ENCODE results near the gene BICC1.

Gene BICC1

DNA sequence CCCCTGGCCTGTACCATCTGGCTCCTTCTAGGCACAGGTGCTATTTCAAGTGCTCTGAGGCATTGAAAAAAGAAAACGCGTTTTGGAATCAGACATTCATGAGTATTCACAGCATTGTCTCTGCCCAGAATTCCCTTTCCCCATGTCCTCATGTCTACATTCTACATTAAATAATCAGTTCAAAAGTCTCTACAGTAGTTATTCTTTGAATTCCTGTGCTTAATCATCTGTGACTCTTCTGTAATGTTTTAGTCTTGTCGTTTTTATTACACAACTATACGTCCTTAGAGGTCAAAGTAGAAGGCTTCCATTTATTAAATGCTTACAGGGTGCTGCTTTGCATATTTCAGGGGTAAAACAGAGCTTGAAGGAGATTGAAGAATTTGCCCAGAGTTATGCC is 95.7 kb downstream of the BICC1 start:
- no peak for DNase-seq (ENCODE audit: low read depth)

DNA sequence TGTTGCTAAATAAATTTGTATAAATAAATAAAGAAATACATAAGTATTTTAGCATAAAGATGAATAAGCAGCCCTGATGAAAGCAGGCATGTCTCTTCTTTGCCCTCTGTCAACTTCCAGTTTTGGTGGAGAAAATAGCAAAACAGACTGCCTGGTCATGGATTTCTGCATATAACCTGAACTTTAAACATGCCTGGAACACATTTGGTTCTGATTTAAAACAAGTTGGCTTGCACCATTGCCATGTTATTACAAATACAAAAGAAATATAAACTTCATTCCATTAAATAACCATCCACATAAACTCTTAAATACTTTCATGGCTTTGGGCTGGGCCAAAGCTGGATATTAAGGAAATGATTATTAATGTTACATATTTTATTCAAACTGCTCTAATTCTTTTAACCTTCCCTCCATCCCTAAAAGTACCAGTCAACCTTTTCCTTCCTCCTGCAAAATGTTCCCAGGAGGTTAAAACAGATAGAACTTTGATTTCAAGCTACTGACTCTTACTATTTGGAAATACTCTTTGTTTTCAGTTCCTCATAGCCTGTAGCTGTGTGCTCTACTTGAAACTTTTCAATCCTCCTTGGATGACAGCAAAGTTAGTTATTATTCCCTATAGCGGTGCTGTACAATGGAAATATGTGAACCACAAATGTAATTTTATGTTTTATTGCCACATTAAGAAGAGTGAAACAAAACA is 96.3 kb downstream of the BICC1 start:
- no peak for DNase-seq (ENCODE audit: low read depth)

DNA sequence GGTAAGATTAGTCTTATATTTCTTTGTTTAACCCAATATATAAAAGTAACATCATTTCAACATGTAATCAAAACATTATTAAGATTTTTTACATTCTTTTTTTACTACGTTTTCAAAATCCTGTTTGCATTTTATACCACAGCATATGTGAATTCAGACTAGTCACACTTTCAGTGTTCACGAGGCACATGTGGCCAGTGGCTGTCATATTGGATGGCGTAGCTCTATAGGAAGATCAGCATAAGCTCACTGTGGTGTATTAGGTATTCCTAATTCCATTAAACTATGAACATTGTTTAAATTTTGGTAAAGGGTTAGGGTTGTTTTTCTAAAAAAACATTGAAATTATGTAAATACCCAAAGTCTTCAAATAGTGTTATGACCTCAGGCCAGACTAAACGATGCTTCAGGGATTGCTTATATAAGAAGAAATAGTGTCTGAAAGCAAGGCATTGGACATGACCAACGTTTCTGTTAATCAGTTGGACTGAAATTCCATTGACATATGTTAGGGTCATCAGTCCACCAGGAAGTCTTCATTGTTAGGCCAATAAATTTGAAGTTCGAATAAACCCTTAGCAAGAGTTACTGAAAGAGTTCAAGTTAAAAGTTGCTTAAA is 97.0 kb downstream of the BICC1 start:
- DNase-seq (ENCODE audit: low read depth): no peak

DNA sequence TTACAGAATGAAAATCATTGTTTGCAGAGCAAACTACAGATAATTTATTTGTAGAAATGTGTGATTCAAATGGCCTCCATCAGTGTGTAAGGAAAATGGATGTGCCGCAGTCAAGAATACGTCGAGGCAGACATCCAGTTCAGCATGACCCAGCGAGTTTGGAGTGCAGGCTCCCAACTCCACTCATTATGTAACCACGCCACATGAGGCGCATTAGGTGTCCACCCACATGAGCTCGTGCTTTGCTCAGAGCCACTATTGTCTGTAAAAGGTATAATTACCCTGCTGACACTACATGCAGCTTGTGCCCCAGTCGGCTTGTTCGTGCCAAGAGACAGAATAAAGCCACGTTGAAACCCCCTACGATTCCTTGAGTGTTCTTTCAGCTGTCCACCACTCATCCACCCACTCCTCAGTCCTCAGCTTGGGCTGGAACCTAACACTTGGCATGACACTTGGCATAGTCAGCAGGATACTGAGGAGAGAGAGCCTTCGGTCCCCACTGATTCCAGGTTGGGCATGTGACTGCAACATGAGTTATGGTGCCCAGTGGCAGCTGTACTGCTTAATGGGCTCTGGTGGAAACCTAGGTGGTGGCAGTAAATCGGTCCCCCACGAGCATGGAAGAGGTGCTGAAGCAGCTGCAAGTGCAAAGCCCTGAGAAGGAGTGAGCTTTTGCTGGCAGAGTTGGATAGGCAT is 102.7 kb downstream of the BICC1 start:
- DNase-seq (ENCODE audit: low read depth): no peak

DNA sequence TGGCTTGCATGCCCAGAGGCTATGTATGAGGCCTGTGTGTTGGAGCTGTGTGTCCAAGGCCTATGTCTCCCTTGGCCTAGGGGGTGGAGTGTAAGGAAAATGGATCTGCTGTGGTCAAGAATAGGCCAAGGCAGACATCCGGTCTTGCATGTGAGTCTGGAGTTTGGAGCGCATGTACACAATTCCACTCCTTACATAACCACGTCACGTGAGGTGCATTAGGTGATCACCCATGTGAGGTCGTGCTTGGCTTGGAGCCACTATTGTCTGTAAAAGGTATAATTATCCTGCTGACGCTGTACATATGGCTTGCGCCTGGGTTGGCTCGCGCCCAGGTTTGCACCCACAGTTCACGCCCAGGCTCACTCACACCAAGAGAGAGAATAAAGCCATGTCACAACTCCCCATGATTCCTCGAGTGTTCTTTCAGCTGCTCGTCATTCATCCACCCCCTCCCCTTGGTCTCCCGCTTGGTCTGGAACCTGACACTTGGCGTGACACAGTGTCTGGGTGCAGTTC is 105.5 kb downstream of the BICC1 start:
- DNase-seq (ENCODE audit: low read depth): no peak

DNA sequence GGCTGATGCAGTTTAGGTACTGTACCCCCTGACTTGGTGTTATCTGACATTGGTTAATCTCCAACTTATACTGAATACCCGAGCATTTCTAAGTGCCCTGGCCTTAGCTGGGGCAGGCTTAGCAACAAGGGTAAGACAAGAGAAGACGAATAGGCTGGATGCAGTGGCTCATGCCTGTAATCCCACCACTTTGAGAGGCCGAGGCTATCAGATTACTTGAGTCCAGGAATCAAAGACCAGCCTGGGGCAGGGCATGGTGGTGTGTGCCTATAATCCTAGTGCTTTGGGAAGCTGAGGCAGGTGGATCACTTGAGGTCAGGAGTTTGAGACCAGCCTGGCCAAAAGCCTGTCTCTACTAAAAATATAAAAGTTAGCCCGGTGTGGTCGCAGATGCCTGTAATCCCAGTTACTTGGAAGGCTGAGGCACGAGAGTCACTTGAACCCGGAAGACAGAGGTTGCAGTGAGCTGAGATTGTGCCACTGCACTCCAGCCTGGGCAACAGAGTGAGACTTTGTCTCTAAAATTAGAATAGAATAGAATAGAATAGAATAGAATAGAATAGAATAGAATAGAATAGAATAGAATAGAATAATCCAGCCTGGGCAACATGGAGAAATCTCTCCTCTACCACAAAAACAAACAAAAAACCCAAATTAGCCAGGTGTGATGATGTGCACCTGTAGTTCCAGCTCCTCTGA is 108.9 kb downstream of the BICC1 start:
- DNase-seq (ENCODE audit: low read depth): no peak

DNA sequence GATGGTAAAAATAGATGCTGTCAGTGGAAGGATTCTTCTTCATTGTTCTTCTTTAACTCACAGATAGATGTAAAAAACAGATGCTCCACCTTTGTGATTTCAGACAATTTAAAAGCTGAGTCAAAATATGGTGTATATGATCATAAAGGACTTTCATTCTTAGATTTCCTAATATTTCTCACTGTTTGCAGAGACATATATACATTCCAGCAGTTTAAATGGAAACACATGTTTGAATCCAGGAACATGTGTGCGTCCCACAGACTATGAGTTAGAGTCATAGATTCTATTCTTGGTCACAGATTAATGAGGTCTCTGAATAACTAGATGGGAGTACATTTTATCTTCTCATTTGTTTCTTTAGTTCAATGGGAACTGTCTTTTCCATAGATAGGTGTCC is 109.6 kb downstream of the BICC1 start:
- DNase-seq (ENCODE audit: low read depth): no peak

DNA sequence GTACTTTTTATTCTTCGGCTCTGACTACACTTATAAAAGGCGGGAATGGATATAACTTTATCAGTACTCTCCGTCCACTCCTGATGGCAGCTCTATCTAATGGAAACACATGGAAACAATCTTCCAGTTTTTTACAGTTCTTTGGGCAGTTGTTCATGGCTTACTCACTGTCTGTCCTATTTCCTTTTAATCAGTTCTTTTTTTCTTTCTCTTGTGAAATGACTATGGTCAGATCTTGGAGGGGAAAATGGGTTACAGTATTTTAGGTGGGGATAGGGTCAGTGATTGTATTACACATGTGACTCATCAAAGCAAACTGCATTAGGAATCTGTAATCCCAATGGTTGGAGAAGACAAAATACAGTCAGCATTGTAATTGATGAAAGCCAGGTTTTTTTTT is 112.4 kb downstream of the BICC1 start:
- no peak for DNase-seq (ENCODE audit: low read depth)

DNA sequence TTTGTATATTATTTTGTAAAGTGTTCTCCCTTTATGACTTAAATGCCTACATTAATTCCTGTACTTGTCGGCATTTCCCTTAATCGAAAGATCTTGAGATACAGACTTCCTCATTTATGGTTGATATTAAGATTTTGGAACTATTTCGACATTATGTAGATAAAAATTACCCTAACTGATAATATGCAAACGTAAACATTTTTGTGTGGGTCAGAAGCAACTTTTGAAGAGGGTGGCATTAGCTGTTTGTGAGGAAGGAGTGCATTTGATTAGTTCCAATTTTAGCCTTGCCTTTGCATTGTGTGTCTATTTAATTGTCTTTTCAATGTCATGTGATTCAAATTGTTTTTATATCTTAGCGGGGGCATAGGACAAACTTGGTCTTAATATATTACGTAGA is 114.7 kb downstream of the BICC1 start:
- no peak for DNase-seq (ENCODE audit: low read depth)

DNA sequence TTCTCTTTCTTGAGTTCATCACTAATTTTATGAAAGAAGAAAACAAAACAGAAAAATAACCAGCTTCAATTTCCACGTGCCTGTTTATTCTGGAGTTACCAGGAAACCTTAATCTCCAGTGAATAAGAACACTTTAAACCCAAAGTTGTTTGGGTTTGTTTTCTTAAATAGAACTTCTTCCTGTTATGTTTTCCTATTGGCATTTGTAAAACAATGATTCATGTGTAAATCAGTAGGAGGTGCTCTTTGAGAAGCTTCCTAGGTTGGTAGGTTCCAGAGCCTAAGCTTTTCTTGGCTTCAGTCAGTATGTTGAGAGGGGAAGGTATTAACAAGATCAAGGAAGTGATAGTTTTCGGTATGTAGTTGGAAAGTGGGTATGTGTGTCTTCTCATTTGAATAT is 119.0 kb downstream of the BICC1 start:
- DNase-seq (ENCODE audit: low read depth): no peak

DNA sequence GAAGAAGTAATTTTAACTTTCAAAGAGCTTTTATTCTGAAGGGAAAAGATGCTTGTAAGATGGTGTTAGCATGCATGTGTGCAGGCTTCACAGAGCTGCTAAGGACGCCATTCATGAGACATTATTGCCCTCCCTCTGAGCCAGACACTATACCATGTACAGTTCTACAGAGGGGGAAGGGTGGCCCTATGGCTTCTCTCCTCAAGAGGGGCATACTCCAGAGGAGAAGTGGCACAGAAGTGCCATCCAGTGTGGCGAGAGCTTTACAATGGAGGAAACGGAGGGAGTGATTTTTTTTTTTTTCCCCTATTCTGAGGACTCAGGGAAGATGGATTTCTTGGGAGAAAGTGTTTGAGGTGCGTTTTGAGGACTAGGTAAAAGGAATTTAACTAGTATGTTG is 119.5 kb downstream of the BICC1 start:
- no peak for DNase-seq (ENCODE audit: low read depth)

DNA sequence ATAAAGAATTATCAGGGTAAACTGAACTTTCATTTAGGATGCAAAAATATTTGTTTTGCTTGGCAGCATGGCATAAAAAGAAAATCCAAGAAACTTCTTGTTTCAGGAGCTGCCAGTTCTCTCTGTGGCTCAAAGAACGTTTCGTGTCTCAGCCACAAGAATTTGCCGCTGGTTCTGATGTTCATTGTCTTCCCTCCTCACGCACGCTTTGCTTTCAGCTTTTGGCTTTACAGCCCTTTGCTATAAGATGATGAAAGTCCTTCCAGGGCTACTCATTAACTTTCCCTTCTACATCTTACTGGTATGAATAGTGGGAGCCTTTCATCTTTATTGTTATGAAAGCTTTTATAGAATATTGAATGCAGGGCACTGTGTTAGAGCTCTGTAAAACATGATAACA is 124.7 kb downstream of the BICC1 start:
- no peak for DNase-seq (ENCODE audit: low read depth)

DNA sequence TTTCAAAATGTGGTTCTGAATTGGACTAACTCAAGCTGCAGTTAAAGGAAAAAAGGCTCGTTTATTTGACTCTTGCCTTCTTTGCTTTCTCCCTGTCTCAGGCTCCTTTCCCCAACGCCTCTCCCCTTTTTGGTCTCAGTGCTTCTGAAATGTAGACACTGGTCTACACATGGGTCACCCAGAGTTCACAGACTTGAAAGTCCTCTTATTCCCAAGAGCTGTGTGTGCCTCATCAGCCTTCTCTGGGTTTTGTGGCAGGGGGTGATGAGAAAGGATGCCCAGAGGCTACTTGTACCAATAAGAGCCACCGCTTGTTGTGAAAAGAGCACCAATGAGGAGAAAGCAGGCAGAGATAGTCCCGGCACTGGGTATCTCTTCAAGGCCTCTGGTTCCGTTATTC is 125.7 kb downstream of the BICC1 start:
- no peak for DNase-seq (ENCODE audit: low read depth)

DNA sequence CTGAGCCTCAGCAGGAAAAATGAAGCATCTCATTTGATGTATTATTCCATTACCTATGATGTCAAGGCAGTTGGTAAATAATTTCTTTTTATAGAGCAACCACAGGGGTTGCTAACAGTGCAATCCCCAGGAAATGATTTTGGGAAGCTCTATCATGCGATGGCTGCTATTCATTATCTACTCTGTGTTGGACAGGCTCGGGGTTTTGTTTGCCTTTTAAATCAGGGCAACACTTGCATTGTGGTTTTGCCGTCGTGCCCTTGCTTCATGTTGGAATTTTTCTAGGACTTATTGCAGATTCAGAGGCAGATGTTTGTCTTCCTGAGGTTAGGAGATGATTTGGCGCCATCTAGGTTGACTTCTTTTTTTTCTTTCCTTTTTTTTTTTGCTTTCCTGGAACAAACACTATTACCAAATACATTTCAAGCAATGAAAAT is 128.4 kb downstream of the BICC1 start:
- DNase-seq (ENCODE audit: low read depth): no peak

DNA sequence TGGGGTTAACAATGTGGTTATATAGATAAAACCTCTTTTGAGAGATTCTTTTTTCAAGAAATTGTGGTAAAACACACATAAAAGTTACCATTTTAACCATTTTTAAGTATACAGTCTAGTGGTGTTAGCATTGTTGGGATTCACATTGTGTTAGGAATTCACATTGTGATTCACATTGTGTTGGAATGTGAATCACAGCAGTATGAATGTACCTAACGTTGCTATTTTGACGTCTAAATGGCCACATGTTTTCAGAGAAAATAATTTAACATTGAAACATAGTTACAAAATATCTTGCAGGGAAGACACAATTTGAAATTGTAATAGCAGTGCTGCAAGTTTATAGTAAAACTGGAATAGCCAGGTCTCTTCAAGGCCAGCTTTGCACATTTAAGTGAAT is 129.0 kb downstream of the BICC1 start:
- DNase-seq (ENCODE audit: low read depth): no peak

DNA sequence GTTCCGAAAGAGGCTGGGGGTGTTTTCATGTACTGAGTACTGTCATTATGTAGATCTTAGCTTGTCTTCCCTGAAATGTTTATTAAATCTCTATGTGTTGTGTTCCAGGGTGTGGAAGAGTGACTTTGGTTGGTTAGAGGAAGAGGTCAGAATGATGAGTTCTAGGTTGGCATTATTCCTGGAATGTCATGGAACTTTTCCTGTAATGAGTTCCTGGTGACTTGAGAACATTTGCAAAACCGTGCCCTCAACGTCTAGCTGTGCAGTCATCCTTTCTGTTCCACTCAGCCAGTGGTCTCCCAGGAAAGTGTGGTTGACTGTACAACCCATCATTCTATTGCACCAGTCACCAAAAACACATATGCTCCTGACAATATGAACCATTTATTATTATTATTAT is 129.6 kb downstream of the BICC1 start:
- DNase-seq (ENCODE audit: low read depth): no peak

DNA sequence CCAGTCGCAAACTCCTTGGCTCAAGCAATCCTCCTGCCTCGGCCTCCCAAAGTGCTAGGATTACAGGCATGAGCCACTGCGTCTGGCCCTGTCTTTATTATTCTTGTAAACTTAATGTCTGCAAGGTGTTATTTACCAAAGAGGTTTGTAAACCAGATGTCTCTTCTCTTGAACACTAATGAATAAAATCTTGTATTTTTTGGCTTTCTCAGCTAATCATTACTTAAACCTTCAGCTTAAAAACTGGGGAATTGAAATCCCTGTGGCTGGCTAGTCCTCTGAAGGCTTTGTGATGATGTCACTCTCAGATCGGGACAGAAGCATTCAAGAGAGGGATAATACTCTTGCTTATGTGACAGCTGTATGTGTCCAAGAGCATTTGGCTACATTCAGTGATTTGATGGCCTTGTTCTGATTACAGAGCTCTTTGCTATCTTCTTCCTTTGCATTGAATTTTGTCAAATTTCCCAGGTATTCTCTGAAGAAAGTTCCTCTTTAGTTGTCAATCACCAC is 130.3 kb downstream of the BICC1 start:
- no peak for DNase-seq (ENCODE audit: low read depth)

DNA sequence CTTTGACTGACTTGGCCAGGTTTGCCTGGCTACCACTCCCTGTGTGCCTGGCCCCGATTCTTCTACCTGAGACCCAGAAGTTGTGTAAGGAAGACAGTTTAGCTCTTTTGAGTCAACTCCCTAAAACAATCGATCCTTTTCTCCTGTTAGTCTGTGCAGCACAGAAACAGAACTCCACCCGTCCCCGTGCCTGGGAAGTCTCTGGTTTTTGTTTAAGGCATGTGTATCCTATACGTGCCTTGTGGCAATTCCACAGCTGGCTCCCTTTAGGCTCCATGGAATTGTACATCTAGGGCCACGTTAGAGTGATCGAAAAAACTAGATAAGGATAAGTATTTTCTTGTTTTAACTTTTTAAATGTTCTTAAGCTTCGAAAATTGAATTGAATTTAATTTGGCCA is 131.6 kb downstream of the BICC1 start:
- no peak for DNase-seq (ENCODE audit: low read depth)

DNA sequence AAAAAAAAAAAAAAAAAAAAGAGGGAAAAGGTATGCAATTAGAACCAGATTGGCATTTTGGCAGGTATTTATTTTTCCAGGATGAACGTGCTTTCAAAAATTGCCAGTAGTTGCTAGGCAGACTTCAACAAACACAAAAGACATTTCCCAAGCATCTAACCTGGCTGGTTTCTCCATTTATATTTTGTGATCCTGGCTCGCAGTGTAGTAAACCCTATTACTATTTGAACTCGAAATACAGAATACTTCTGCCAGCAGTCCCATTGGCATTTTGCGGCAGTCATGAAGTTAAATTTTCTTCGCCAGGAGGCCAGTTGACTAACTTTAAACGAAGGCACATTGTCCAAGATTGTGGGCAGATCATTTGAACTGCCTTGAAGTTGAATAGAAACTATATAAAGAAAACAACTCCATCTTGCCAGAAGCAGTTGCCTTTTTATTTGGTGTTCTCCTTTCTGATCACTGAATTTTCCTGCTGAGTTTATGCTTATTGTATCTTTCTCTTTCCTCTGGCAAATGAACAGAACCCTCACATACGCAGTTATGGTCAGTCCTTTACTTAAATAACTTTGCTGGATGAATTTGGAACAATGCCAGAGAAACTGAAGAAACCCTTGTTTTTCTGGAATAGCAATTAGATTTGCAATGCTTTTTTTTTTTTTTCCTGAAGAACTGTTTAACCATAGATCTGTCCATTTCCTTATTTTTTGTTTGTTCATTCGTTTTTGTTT is 132.9 kb downstream of the BICC1 start:
- DNase-seq (ENCODE audit: low read depth): no peak

DNA sequence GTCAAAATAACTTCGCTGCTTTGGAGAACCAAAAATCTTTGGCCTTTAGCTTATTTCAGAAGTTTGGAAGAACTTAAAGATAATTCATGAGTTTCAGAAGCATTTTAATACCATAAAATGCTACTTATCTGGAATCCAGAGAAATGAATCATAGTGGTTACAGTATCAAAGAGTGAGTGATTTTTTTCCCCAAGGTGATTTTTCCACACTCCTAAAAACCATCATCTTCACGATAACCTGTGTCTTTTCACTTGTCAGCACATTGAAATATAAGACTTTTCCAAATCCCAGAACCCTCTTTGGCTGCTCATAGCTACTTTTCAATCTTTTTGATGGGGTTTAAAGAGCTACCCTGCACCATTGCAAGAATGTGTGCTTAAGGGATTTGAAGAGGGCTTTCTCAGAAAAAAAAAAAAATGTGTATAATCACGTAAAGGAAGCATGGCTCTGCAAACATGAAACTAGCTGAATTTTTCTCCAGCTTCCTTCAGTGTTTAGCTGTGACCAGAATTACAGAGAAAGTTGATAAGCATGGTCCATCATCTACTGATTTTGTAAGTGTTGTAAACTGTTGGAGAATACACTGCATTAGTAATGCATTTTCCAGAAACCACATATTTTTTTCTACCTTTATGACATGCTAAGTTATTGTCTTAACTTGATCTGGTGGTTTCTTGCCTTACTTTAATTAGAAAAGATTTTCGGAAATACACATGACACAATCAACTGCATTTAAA is 134.9 kb downstream of the BICC1 start:
- DNase-seq (ENCODE audit: low read depth): no peak

DNA sequence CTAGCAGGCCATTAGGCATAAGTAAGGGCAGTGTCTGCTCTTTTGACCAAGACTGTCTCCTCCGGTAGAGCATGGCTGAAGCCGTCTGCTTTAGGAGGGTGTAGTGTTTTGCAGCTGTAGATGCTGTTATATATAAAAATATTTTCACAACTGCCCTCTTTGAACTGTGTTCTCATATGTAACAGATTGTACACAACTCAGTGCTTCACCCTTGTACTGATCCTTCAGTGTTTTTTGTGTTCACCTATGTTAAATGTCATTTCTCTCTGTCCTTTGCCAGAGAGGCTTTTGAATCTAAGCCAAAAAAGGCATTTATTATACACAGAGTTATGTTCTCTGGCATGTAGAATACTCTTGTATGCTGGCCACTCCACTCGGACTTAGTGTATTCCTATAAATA is 135.5 kb downstream of the BICC1 start:
- DNase-seq (ENCODE audit: low read depth): no peak
